HG02763 (cell line): ENCODE results near the gene PRG2.
"Not testable (repeated sequence)": the region's sequence is repeated elsewhere in the genome, so short reads cannot be mapped to it uniquely, and the experiment has no call there.

Experiments used
- ATAC-seq: cut with Tn5 transposase; IDR thresholded peaks from one replicate; pipeline ENCODE4 v1.9.1; 2021; ENCODE audit warnings: mild to moderate bottlenecking, moderate library complexity; ENCODE audit not compliant: unreplicated experiment

The PRG2 gene

DNA sequence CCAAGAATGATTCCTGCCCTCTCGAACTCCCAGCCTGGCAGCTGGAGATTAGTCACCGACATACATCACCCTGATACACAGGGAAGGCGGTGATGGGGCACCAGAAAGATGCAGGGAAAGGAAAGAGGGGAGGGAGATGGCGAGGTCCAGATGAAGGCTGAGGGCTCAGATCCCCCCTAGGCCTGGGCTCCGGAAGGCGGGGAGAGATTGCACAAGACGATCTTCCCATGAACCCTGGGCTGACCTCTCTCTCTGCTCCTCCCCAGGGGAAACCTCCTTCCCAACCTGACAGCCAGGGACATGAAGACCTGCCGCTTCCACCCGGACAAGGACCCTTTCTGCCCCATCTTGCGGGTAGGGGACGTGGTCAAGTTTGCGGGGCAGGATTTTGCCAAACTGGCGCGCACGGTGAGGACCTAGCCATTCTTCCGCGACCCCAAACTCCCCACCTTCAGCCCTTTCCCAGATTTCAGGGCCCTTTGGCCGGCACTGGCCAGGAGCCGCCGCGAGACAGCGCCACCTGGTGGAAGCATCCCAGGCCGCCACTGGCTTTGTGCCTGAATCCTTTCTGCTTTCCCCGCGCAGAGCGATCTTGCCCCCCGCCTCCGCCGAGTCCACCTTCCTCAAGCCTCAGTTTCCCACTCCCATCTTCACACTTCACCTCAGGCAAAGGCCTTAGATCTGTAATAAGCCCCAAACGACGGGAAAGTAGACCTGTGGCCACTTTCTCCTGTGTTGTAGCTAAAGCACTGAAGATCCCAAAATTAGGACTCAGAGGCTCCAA lies 40.8 kb downstream of the PRG2 start:
- ATAC-seq = no peak

DNA sequence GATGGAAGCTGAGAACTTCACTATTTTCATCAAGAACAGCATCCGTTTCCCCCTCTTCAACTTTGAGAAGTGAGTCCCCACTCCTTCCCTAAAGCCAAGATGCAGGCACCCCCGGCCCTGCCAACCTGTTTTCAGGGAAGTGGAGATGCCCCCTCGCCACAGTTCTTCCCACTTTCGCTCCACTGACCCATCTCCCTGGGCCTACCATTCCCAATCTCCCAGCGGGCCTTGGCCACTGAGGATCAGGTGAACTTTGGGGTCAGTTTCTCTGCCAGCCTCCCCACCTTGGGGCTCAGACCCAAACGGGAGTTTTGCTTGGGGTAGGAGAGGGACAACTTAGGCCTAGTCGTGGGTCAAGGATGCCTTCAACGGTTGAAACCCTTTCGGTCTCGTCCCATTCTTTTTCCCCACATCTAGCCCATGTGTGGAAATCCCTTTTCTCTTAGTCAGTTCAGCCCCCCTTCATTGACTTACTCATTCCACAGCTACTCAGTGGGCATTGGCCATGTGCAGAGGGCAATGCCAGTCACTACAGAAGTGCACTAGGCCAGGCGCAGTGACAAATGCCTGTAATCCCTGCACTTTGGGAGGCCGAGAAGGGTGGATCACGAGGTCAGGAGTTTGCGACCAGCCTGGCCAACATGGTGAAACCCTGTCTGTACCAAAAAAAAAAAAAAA lies 41.7 kb downstream of the PRG2 start:
- no peak for ATAC-seq

DNA sequence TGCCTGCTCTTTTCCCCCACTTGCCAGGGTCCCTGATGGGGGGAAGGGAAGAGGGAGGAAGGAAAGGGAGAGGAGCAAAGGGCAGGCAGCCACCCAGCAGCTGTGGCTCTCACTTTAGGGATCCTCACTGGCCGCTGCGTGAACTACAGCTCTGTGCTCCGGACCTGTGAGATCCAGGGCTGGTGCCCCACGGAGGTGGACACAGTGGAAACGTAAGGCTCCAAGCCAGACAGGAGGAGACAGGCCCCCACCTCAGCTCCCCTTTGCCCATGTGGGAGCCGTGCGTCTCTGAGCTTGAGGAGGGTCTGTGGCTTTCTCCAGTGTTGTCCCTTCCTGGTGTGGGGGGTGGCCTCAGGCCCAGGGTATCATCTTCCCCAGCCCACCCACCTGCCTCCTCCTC lies 42.4 kb downstream of the PRG2 start:
- no peak for ATAC-seq

DNA sequence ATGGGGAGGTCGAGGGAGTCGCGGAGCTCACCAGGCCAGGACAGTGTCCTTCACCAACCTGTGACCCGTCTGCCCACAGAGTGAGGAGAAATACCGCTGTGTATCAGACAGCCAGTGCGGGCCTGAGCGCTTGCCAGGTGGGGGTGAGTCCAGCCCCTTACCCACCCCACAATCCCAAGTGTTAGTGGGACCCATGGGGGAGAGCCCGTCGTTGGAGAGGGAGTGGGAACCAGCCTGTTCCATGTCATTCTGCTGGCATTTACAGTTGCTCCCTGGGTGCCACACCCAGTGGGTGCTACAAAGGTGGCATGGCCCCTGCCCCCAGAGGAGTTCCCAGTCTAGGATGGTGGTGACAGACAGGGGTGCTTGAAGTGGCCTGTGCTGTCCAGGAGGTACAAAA lies 43.1 kb downstream of the PRG2 start:
- ATAC-seq = no peak

DNA sequence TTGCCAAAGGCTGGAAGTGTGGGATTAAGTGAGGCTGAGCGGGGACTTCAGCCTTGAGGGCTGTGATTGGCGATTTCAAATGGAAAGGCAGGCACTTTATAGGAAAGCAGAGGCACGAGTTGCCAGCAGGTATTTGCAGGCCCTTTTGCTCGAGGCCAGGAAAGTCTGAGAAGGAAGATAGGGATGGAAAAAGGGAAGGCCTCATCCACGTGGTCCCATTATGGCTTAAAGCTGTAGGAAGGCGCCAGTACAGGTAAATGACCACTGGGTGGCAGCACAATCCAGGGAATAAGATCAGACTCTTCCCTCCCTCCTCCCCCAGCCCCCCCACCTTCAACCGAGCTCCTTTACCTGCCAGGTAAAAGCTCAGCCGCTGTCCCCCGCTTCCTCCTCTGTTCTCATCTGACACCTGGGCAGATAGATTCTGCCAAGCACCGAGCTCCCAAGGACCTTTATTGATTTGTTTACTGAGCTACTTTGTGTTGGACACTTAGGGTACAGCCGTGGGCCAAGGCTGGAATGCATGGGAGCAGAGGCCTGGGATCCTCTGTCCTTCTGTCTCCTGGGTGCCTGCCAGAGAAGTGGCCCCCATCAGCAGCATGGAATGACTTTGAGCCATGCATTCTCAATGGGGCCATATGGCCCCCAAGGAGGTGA lies 44.8 kb downstream of the PRG2 start:
- ATAC-seq = peak; percentile 65

DNA sequence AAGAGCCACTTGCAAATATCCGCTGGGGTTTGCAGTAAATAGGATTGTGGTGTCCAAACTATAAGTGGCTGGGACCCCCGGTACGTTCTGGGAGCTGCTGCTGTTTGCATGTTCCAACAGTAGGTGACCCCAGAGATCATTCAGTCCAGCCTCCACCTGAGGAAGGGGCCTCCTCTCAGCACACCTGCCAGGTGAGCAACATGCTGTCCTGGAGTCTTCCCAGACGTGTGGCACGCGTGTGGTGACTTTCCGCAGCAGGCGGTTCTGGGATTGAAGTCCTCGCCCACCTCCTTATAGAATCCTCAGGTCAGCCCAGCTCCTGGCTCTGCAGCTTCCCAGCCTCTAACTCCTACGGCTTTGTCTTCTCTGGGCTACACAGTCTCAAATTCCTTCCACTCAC lies 45.6 kb downstream of the PRG2 start:
- ATAC-seq = no peak

DNA sequence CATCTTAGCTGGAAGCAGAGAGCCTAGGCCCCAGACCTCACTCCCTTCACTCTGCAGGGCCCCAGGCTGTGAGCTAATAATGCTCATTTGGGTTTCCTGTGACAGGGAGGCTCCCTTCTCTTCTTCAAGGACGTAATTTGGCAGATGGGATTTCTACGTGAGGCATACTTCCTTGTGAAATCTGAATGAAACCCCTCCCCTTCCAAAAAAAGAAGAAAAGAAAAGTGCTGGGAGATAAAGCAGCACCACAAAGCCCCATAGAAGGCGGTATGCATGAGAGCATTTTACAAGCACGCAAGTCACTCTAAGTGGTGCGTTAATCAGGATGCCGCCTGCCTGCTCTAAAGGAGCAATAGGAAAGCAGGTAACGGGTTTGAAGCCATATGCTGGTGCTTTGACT lies 46.6 kb downstream of the PRG2 start:
- no peak for ATAC-seq

DNA sequence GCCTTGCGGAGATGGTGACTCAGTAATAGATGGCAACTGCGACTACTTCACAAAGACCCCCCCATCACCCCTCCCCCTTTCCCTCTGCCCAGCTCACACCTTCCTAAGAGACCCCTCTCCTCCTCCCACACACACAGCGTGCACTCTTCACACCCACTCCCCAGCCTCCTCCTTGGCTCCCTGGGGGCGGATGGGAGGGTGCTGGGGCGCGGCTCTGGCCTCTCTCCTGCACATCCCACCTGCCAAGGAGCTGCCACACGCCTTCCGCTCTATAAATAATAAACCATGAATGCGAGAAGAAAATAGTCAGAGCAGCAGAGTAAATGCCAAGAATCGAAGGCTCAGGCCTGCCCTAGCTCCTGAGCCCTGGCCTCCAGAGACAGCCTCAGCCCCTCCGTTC lies 47.7 kb downstream of the PRG2 start:
- ATAC-seq = no peak

DNA sequence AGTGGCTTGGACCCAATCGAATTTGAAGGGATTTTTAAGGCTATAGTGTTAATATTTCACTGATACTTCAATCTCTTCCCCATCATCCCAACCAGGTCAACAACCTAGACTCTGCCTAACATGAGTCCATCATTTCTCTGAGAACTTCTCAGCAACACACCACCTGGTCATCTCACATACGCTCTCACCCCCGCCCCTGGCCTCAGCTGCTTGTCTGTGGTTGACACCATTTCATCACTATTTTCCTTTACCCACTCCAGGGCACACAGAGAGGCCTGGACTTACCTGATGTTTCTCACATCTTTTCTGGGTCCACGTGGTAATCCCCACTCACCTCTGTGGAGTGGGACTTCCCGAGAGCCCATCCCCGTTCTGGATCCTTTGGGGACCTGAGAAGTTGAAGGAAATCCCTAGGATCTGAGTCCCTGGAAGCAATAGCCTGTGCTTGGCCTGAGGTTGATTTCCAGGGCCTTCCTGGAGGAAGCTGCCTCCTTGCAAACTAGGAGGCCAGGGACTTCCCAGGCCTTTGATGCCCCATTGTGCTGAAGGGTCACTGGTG lies 49.1 kb downstream of the PRG2 start:
- no peak for ATAC-seq

DNA sequence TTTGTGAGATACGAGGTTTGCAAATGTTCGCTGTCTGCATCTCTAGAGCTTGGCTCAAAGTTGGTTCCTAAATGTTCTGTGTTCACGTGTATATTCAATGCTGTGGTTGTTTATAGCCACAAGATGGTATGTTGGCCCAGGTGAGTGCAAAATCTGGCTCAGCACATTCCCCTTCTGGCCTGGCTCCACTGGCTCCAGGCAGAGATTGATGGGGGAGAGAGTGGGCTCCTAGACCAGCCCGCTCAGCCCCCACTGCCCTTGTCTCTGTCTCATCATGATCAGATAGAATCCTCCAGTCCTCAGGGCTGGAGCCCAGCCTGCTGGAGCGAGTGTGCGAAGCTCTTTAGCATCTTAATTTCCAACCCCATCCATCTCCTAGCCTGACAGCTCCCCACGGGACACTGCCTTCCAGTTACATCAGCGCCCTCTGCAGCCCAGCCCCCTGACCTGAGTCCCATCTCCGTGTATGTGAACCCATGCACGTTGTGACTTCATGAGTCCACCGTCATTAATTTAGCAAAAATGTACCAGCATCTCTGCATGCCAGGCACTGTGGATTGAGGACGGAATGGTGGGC lies 50.3 kb downstream of the PRG2 start:
- no peak for ATAC-seq

DNA sequence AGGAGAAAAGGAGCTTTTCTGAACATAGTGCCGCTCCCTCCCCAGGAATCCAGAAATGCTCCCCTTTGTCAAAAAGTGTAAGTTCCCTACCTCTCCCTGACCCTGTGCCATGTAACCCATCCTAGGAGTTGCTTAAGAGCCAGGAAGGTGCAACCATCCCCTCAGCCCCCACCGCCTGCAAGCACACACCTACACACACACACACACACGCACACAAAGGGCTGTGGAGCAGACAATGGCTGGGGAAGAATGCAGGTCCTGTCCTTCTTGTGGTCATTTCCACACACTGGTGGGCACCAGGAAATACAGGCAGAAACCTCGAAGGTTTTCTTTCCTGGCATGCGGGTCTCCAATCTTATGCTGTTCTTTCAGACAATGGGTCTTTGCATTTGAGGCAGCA lies 51.1 kb downstream of the PRG2 start:
- no peak for ATAC-seq

DNA sequence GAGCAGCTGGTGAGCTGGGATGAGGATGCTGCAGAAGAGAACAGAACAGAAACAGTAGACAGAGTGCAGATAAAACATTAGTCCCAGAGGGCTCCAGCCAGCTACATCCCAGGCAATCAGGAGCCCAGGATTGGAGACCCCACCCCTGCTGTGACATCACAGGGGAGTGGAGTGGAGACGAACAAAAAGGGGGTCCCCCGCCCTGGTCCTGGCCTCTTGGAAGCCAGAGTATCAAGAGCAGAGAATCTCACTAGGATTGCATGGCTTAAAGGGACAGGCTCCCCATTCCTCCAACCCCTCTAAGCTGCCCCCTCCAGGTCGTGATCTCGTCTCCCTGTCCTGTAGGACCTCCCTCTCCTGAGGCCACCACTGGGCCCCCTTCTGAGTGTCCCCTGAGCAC lies 52.3 kb downstream of the PRG2 start, which contains the start of gene P2RX3:
Gene P2RX3 (plus strand): TSS at position 211 of the 400 bp plus-strand sequence. CDS start 199 bp downstream, outside the sequence.
- no peak for ATAC-seq

DNA sequence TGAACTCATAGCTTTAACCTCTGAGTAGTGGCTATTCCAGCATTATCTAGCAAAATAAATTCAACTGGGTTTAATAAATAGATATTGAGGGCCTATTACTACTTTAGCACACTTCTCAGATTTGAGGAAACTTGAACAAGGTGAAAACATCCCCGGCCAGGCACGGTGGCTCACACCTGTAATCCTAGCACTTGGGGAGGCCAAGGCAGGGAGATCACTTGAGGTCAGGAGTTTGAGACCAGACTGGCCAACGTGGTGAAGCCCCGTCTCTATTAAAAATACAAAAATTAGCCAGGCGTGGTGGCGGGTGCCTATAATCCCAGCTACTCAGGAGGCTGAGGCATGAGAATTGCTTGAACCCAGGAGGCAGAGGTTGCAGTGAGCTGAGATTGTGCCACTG lies 53.6 kb downstream of the PRG2 start:
- ATAC-seq = not testable (repeated sequence)
